GM19324 (cell line): ENCODE results near the gene LAMA3.

Experiments used
- ATAC-seq: cut with Tn5 transposase; IDR thresholded peaks from one replicate; pipeline ENCODE4 v1.9.1; 2021; ENCODE audit warnings: mild to moderate bottlenecking, moderate library complexity; ENCODE audit not compliant: unreplicated experiment, low FRiP score

LAMA3 gene

DNA sequence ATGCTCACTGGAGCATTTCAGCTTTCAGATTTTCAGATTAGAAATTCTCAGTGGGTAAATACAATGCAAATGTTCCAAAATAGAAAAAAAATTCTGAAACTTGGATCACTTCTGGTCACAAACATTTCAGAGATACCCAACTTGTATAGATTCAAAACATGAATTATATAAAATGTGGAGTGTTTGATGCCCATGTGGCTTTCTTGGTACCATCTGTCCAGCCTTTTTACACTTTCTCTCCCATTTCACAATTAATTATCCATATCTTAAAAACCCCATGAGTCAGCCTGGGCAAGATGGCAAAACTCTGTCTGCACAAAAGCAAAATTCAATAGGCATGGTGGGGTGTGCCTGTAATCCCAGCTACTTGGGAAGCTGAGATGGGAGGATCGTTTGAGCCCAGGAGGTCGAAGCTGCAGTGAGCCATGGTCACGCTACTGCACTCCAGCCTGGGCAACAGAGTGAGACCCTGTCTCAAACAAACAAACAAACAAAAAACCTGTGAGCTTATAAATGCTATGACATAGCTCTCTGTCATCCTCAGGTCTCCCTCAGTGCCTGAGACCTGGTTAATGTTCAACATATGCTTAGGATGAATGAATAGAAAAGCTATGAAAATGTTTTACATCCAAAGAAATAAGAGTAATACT is 179.0 kb downstream of the LAMA3 start:
- no peak for ATAC-seq

DNA sequence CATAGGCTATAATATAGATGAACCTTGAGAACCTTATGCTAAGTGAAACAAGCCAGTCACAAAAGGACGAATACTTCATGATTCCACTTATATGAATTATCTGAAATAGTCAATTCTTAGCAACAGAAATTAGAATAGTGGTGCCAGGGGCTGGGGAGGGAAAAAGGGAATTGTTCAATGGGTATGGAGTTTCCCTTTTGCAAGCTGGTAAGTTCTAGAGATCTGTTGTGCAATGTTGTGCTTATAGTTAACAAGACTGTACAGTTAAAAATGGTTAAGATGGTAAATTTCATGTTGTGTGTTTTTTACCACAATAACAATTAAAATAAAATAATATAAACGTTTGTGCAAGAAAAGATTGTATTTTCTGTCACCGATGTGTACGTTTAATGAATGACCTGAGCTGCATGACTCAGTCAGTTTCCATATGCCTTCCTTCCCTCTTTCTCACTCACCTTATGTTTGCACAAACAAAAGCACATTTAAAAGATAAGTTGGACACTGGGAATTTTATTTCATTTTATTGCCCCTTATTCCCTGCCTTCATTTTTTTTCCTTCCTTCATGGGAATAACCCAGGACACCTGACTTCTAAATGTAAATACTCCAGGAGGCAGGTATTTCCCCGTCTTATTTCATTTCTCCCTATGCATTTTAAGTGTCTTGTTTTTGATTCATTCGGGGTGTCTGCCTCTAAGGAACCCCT is 181.6 kb downstream of the LAMA3 start:
- no peak for ATAC-seq

DNA sequence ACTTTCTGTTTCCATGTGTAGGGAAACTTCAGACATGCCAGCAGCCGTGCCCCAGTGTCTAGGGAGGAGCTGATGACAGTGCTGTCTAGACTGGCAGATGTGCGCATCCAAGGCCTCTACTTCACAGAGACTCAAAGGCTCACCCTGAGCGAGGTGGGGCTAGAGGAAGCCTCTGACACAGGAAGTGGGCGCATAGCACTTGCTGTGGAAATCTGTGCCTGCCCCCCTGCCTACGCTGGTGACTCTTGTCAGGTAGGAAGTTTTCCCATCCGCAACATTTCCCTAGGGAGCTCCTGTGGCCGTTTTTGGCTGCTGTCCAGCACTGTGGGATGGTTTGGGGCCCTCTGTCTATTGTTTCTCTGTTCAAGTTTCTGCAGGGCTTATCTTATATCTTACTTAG is 182.2 kb downstream of the LAMA3 start:
- ATAC-seq: peak; percentile 74

DNA sequence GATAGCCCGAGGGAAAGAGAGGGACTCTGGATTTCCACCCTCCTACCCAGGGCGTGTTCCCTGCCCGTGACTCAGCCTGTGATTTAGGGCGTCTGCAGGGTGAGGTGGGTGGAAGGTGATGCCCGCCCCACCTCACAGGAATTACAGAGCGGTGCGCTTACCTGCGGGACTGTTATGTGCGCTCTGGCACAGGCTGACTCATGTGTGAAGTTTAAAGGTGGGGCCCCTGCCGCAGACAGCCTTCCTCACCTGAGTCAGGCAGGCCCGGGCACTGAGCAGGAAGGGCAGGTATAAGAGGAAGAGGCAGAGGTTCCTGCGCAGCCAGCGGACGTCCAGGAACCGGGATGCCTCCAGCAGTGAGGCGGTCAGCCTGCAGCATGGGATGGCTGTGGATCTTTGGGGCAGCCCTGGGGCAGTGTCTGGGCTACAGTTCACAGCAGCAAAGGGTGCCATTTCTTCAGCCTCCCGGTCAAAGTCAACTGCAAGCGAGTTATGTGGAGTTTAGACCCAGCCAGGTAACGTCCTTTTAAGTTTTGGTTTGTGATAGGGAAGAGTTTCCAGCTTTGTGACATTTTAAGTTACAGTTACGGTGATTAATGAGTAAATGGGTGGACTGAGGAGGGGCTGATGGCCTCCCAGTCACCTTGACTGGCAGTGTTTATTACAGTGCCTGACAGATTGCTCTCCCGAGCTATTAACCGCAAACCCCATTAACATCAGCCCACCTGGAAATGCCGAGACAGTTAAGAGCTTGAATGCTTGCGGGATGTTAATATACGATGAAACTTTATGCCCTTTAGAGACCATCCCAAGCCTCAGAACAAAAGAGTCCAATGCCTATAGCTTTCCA is 183.7 kb downstream of the LAMA3 start:
- ATAC-seq: no peak

- ATAC-seq: no peak
Observed at GRCh38 chr18:23875966-23876895, 187.0 kb downstream of the LAMA3 start.

GRCh38 chr18:23876921-23877320 is 187.7 kb downstream of the LAMA3 start:
- ATAC-seq: no peak

DNA sequence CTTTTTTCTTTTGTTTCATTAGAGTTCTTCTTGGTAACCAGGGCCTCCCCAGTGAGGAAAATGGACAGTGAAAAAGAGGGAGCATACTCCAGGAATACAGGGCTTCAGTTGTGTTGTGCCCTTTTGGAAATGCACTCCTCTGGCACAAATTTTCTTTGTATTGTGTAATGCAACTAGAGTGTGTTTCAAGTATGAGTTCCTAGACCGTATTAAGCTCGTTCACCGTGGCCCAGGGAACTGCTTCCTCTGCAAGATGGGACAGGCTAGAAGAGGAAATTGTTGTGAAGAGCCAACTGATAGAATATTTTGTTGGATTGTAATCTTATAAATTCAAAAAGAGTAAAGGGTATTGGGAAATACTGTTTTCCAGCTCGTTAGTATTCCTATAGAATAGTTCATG is 188.1 kb downstream of the LAMA3 start:
- ATAC-seq: no peak

- ATAC-seq: no peak
Observed at GRCh38 chr18:23878336-23878900, 189.2 kb downstream of the LAMA3 start.

DNA sequence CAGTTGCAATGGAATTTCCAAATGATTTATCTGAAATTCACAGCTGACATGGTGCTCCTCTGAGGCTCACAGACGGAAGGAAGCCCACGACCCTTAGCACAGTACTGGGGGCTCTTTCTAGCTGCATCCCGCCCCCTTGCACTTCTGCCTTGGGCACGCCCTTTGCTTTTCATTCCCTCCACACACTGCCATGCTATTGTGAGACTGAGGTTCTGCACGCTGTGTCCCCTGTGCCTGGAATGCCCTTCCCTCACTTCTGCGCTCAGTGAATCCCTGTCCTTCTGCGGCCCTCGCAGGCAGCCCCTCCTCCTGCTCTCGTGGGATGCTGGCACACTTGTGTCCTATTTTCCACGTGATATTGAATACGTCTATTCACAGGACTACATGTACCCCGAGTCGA is 189.9 kb downstream of the LAMA3 start:
- ATAC-seq: no peak

- no peak for ATAC-seq
Observed at GRCh38 chr18:23879544-23879943, 190.3 kb downstream of the LAMA3 start.

DNA sequence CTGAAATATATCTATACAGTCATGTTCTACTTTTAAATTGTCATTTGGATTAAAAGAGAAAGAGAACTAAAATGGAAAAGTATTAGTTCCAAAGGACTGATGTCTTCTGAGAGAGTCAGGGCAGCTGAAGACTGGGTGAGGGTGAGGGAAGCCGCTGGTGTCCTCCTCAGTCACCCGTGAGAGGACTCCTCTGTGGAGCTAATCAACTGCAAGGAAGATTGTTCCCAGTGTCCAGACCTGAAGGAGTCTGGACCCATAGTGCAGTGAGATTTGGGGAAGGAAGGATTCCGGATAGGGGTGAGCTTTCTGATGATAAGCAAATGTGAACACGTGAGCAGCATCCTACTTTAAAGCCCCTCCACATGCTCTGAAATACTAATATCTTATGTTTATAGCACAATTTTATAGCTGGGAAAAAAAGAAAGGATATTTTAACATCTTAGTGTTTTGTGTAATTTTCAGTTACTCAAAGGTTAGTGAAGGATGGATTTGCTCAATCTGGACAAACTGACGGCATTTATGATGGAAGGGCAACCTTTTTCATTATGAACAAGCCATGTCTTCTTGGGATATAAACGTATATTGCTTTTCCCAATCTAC is 190.8 kb downstream of the LAMA3 start:
- no peak for ATAC-seq

DNA sequence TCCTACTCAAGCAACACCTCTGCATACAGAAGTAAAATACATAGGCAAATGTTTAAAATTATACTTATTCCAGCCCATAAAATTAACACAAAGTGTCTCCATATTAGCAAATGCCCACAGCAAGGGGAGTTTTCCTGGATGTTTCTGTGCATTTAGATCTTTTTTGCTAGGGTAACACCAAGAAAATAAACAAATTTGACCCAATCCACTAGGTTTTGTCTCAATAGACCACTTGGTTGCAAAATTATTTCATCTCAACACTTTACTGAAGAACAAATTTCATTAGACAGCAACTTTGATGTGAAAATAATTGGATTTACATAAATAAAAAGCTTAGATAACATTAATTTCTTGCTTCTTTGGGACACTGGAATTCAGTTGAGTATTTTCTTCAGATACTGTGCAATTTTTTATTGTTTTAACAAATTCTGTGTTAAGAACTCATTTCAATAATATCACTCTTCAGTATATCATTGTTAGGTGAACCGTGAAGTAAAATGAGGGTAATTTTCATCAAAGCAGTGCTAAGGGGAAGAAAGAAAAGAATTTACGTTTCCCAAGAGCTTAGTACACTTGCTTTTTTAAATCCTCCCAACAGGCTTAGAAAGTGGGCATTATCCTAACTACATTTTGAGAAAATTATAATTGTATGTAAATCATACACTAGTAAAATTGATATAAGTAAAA is 191.8 kb downstream of the LAMA3 start:
- no peak for ATAC-seq

DNA sequence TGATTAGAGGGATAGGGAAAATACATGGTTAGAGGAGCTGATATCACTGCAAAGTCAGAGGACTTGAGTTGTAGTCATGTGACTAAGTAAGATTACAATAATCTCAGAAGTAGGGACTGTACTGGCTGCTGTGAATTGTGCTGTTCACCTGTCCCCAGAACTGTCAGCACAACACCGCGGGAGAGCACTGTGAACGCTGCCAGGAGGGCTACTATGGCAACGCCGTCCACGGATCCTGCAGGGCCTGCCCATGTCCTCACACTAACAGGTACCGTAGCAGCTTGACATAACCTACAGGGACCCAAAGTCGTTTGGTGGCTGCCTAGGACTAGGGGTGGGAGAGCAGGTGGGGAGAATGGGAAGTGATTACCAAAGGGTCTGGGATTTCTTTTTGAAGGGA is 192.5 kb downstream of the LAMA3 start:
- ATAC-seq: no peak

GRCh38 chr18:23882616-23883276 is 193.5 kb downstream of the LAMA3 start:
- no peak for ATAC-seq

DNA sequence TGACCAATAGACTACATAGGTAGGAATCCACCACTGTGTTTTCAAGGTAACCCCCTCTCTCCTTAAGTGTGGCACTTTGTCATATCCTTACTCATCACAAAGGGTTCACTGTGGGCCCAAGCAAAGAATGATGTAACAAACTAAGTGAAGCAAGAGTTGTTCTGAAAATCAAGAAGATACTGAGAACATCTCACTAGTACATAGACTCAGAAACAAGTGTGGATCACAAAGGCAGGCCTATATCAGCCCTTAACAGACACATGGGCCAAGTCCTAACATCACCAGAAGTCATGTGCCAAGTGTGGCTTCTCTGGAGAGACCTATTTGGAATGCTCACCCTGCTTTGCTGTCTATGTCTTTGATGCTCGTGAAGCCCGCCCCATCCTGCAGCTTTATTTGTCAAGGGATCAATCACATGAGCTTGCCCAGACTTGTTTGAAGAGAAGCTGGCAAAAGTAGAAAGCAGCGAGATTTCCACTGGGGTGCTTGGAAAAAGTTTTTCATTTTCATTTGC is 194.1 kb downstream of the LAMA3 start:
- ATAC-seq: no peak

- no peak for ATAC-seq
Observed at GRCh38 chr18:23884681-23885375, 195.6 kb downstream of the LAMA3 start.

DNA sequence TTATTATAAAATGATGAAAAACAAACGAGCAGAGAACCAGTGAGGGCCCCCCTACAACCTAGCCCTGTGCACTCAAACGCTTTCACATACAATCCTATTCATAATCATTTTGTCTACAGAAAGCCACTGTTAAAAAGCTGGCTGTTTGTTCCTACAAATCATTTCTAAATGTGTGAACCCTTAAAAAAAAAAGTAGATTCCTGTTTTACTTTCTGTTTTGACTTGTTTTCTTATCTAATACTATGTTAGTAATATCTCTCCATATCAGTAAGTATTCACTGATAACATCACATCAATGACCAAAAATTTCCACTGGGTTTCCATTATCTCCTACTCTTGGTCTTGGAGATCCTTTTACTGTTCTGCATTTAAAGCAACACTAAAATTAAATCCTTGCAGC is 196.5 kb downstream of the LAMA3 start:
- no peak for ATAC-seq

DNA sequence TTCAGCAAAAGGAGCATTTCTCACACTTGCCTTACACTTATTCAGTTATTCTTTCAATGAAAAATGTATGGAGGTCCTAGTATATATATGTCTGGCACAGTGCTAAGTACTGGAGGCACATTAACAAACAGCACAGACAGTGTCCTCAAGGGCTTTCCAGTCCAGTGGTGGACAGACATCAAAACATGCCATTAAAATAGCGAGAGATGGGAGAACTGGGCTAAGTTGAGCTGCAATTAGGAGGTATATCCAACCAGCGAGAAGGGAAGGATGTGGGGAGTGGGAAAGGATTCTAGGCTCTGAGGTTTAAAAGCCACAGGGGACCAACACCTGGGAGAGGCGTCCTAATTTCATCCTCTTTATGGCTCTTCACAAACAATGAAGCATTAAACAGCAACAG is 197.8 kb downstream of the LAMA3 start:
- ATAC-seq: no peak
